Activated CD4-positive, alpha-beta memory T cell treated with anti-CD3 and anti-CD28 coated beads, Interleukin-2, amount 10 ng/mL, durations not matched to agents 7 days and 5 days (primary cell): ENCODE results near the gene EIF6. TPM values are rescaled to one million over a fixed set of nuclear protein-coding genes. Genes with fewer than 3 reads are reported as not detected.
A peak's percentile ranks its signal among the peaks of the same experiment; 100 is the strongest.
"Not testable (repeated sequence)": the region's sequence is repeated elsewhere in the genome, so short reads cannot be mapped to it uniquely, and the experiment has no call there.

Source experiments
- CTCF ChIA-PET: fragments of 350-600 bp; sonication (Branson Sonifier 250); formaldehyde crosslinking; loops from one replicate; lab custom pipeline; 2021; ENCODE audit warnings: antibody characterized with exemption, inconsistent platforms; lab: Charles Lee
- POLR2A ChIA-PET: fragments of 350-600 bp; sonication (Branson Sonifier 250); formaldehyde crosslinking; loops from one replicate; lab custom pipeline; 2021; ENCODE audit warnings: antibody characterized with exemption; lab: Charles Lee
- DNase-seq: peaks from one replicate; pipeline ENCODE4 v3.0.0-alpha.2; 2020
- H3K27ac Mint-ChIP-seq: one replicate; pipeline ENCODE4 v1.8.0; 2021; ENCODE audit warnings: mild to moderate bottlenecking, mixed read lengths
- H3K27me3 Mint-ChIP-seq: one replicate; pipeline ENCODE4 v1.8.0; 2021; ENCODE audit warnings: mixed read lengths
- H3K36me3 Mint-ChIP-seq: one replicate; pipeline ENCODE4 v1.8.0; 2021; ENCODE audit warnings: low read depth, mixed read lengths
- H3K4me1 Mint-ChIP-seq: one replicate; pipeline ENCODE4 v1.8.0; 2021; ENCODE audit warnings: mixed read lengths
- H3K4me3 Mint-ChIP-seq: one replicate; pipeline ENCODE4 v1.8.0; 2021; ENCODE audit warnings: mild to moderate bottlenecking, mixed read lengths
- H3K9me3 Mint-ChIP-seq: one replicate; pipeline ENCODE4 v1.8.0; 2021; ENCODE audit warnings: mixed read lengths
- total RNA-seq, 2 experiments: library from RNA; stranded (reverse); gene quantifications; one replicate each; pipeline ENCODE4 v1.2.3, GENCODE V29; 2021

Gene EIF6
- total RNA-seq, 2 experiments from 2014 or later, result 86.1 to 91.3 TPM

DNA sequence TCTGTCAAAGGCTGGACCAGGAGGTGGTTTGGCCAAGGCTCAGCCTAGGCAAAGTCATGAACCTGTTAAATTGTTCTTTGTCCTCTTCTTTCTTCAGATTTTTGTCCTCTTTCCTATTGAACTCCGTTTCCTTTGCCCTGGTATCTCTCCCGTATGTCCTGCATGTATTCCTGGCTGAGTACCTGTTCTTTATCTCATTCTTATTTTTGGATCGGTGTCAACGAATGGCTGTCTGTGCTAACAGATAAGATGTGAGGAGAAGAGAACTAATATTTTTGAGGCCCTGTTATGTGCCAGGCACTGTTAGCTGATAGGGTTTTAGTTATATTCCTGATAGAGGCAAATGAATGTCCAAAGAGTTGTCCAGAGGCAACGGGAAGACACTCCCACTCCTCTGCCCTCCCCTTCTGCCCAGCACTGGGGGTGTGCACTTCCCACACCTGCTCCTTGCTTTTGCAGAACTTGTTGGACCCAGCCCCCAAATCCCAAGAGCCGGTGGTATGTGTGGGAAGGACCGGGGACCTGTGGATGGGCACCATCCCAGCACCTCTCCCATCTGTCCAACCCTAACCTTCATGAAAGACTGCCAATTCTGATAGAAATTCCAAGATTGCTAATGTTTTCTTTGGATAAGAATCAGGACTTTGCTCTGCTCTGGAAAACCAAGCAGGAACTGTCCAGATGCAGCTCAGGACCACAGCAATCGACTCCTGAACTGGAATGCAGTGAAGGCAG lies 27.2 kb downstream of the EIF6 start:
- ChIA-PET POLR2A (no interaction called here), CTCF (interaction anchor here (1.2 kb wide), 1 partner anchor 21 kb away, joined by 3 read pairs; the partner anchor contains the start of gene MMP24OS)
- Mint-ChIP-seq H3K9me3 (no peaks in the 10 kb centered on the region), H3K4me3 (no peak overlapping the region), H3K27ac (no peak overlapping the region), H3K27me3 (no peaks in the 10 kb centered on the region), H3K36me3 (no peaks in the 10 kb centered on the region), H3K4me1 (peaks cover 8% of the 10 kb centered on the region)
- DNase-seq, result no peak

DNA sequence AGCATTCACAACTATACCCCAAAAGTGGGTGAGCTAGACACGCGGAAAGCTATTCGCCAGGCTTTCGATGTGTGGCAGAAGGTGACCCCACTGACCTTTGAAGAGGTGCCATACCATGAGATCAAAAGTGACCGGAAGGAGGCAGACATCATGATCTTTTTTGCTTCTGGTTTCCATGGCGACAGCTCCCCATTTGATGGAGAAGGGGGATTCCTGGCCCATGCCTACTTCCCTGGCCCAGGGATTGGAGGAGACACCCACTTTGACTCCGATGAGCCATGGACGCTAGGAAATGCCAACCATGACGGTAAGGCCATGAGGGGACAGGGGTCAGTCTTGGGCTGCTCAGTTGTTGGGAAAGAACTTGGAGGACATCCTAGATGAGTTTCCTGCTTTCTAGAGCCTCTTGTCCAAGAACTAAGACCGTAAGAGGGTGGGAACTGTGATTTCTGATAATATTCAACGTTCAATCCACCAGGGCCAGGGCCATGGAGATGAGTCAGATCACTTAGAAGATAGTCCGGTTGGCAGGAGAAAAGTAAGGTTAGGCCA lies 30.0 kb downstream of the EIF6 start:
- ChIA-PET POLR2A (interaction anchor here (1.3 kb wide), 1 partner anchor 15 kb away, joined by 4 read pairs; no protein-coding TSS in a partner anchor), CTCF (interaction anchor here (0.9 to 1.0 kb wide), 2 partner anchors 11 to 49 kb away, joined by 3 to 4 read pairs; no protein-coding TSS in a partner anchor)
- no peak overlapping the region for H3K4me3 Mint-ChIP-seq
- peaks cover 28% of the 10 kb centered on the region for H3K4me1 Mint-ChIP-seq
- H3K9me3 Mint-ChIP-seq, result no peaks in the 10 kb centered on the region
- H3K36me3 Mint-ChIP-seq, result no peaks in the 10 kb centered on the region
- H3K27ac Mint-ChIP-seq, result no peak overlapping the region
- no peak for DNase-seq
- no peaks in the 10 kb centered on the region for H3K27me3 Mint-ChIP-seq

DNA sequence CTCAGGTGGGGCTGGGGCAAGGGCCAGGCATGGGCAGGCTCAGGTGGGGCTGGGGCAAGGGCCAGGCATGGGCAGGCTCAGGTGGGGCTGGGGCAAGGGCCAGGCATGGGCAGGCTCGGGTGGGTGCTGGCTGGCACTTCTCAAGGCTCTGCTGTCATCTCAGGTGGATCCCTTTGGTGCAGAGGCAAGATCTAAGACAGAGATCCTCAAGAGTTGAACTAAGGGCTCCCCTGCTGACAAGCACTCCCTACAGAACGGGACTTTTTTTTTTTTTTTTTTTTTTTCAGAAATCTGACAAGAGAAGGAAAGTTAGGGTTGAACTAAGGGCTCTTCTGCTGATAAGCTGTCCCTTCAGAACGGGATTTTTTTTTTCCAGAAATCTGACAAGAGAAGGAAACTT lies 31.6 kb downstream of the EIF6 start:
- Mint-ChIP-seq H3K4me1 (peaks cover 28% of the 10 kb centered on the region), H3K27ac (peak overlapping the region; percentile 26), H3K27me3 (no peaks in the 10 kb centered on the region), H3K9me3 (no peaks in the 10 kb centered on the region), H3K36me3 (no peaks in the 10 kb centered on the region), H3K4me3 (no peak overlapping the region)
- POLR2A ChIA-PET, result interaction anchor here (1.3 kb wide), 1 partner anchor 16 kb away, joined by 4 read pairs; no protein-coding TSS in a partner anchor
- no peak for DNase-seq
- CTCF ChIA-PET, result no interaction called here

DNA sequence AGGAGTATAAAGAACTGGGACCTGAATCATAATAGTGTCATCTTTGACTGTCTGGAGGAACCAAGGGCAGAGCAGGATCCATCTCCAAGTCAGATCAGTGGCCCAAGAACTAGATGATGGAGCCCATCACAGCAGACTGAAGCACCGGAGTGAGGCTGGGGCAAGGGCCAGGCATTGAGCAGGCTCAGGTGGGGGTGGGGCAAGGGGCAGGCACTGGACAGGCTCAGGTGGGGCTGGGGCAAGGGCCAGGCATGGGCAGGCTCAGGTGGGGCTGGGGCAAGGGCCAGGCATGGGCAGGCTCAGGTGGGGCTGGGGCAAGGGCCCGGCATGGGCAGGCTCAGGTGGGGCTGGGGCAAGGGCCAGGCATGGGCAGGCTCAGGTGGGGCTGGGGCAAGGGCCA lies 32.0 kb downstream of the EIF6 start:
- POLR2A ChIA-PET, result interaction anchor here (0.7 to 1.9 kb wide), 4 partner anchors 25 to 702 kb away, joined by 3 to 8 read pairs (median 4); partner anchors contain the start of genes EIF6, MMP24OS and SCAND1

DNA sequence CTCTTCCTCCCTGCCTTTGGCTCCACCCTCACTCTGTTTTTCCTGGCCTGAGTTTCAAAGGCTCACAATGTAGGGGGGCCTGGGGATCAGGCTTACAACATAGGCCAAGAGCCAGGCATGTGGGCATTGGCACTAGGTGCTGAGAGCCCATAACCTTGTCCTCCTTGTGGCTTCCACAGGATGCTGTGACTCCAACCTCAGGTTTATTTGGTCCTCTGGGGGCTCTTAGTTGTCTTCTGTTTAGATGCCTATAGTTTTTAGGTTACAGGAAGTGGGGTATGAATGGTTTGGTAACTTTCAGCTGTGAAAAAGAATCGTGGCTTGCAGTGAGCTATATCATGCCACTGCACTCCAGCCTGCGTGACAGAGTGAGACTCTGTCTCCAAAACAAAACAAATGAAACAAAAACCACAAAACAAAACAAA lies 32.5 kb downstream of the EIF6 start:
- Mint-ChIP-seq H3K36me3 (no peaks in the 10 kb centered on the region), H3K9me3 (no peaks in the 10 kb centered on the region), H3K4me1 (peaks cover 28% of the 10 kb centered on the region), H3K27me3 (no peaks in the 10 kb centered on the region), H3K4me3 (peak overlapping the region; percentile 53), H3K27ac (peak overlapping the region; percentile 99)
- POLR2A ChIA-PET, result interaction anchor here (0.7 to 1.9 kb wide), 4 partner anchors 25 to 702 kb away, joined by 3 to 8 read pairs (median 4); partner anchors contain the start of genes EIF6, MMP24OS and SCAND1
- DNase-seq, result peak; percentile 66
- CTCF ChIA-PET, result interaction anchor here (0.5 to 0.9 kb wide), 5 partner anchors 17 to 417 kb away, joined by 3 to 6 read pairs (median 3); no protein-coding TSS in a partner anchor

More for the DNA sequence above, 32.0 kb downstream of the EIF6 start:
- not testable (repeated sequence) for H3K9me3 Mint-ChIP-seq, H3K27me3 Mint-ChIP-seq, DNase-seq, H3K36me3 Mint-ChIP-seq
- Mint-ChIP-seq H3K27ac (peak overlapping the region; percentile 99), H3K4me3 (peak overlapping the region; percentile 53), H3K4me1 (peaks cover 28% of the 10 kb centered on the region)
- CTCF ChIA-PET, result interaction anchor here (0.6 to 0.9 kb wide), 3 partner anchors 16 to 163 kb away, joined by 3 to 6 read pairs (median 3); no protein-coding TSS in a partner anchor

DNA sequence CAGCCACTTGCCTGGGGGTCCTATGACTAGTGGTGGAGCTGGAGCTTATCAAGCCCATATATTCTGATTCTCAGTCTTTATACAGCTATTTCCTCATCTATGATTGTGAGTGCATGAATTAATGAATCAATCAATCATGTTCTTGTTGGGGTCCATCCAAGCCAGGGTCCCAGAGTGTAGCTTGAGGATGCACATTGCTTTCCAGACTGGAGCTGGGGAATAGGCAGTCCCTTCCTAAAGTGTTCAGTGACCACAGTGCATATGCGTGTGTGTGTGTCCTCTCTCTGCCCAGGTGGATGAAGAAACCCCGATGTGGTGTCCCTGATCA lies 33.0 kb downstream of the EIF6 start:
- POLR2A ChIA-PET, result interaction anchor here (1.1 to 1.9 kb wide), 3 partner anchors 26 to 46 kb away, joined by 3 to 8 read pairs (median 4); partner anchors contain the start of genes EIF6 and MMP24OS
- peaks cover 28% of the 10 kb centered on the region for H3K4me1 Mint-ChIP-seq
- H3K27me3 Mint-ChIP-seq, result no peaks in the 10 kb centered on the region
- CTCF ChIA-PET, result interaction anchor here (0.5 to 0.8 kb wide), 3 partner anchors 43 to 416 kb away, joined by 3 to 4 read pairs (median 3); no protein-coding TSS in a partner anchor
- H3K9me3 Mint-ChIP-seq, result no peaks in the 10 kb centered on the region
- peak overlapping the region; percentile 12 for H3K4me3 Mint-ChIP-seq
- DNase-seq, result no peak
- H3K27ac Mint-ChIP-seq, result peak overlapping the region; percentile 99
- no peaks in the 10 kb centered on the region for H3K36me3 Mint-ChIP-seq

DNA sequence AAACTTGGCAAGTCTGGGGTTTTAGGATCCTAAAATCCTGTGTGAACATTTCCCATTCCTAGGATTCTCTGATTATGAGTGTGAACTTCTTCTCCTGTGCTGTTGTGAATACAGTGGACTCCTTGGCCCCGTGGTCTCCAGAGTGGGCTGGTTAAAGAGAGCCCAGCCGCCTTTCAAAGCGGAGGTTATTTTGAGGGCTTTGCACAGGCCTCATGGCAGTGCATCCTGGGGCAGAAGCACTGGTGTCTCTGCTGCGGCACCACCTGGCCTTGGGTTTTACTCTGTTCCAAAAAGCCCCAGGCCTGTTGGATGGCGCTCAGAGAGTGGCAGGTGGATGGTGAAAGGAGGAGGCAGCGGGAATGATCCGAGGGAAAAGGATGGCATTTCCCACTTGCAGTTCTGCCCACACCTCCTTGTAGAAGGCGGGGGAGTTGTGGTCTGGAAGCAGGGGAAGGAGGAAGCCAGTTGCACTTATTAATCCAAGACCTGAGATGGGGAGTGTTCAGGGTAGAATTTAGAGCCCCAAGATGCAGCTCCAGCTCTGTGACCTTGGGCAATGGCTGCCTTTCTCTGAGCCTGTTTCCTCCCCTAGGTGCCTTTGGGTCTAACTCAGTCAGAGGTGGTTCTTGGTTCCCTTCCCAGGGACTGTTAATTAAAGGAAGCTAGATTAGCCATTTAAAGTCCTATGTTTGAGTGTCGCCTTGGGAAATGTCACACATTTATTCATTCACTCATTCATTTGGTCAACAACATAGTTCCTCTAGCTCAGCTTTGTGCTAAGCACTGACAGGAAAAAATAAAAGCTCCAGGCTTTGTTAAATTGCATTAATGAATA lies 35.7 kb downstream of the EIF6 start:
- Mint-ChIP-seq H3K4me3 (no peak overlapping the region), H3K36me3 (no peaks in the 10 kb centered on the region), H3K27me3 (no peaks in the 10 kb centered on the region), H3K27ac (no peak overlapping the region), H3K4me1 (peaks cover 28% of the 10 kb centered on the region), H3K9me3 (no peaks in the 10 kb centered on the region)
- DNase-seq, result no peak
- ChIA-PET POLR2A (no interaction called here), CTCF (interaction anchor here (0.8 to 1.4 kb wide), 3 partner anchors 20 to 152 kb away, joined by 3 to 4 read pairs (median 3); no protein-coding TSS in a partner anchor)

DNA sequence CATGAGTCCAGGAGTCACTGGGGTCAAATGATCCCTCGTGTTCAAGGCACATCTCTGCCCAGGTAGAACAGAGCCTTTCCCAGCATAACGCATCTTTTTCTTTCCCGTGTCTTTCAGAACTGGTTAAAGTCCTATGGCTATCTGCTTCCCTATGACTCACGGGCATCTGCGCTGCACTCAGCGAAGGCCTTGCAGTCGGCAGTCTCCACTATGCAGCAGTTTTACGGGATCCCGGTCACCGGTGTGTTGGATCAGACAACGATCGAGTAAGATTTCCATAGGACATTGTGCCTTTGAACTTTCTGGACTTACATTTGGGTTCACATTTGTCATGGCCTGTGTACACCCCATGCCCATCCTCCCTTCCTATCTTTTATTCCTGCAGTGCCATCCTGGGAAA lies 37.8 kb downstream of the EIF6 start:
- Mint-ChIP-seq H3K4me3 (no peak overlapping the region), H3K4me1 (peaks cover 14% of the 10 kb centered on the region), H3K27ac (no peak overlapping the region), H3K36me3 (no peaks in the 10 kb centered on the region), H3K27me3 (no peaks in the 10 kb centered on the region), H3K9me3 (no peaks in the 10 kb centered on the region)
- CTCF ChIA-PET, result interaction anchor here (1.3 kb wide), 1 partner anchor 23 kb away, joined by 3 read pairs; no protein-coding TSS in a partner anchor
- DNase-seq, result no peak
- POLR2A ChIA-PET, result no interaction called here

DNA sequence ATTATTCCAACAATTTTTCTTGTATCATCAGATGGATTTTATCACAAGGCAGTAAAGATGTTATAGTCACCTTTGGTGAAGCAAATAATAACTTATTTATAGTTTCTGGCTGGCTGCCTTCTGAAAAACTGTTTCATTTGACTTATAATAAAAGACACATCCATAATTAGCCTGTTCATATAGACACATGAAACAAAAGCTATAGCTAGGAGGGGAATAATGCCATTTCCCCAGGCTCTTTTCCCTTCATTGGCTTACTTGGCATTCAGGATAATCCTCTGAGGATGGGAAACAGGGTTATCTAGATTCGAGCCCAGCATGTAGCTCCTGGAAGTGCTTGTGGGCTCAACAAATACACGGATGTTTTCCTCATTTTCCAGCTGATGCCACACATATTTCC lies 40.6 kb downstream of the EIF6 start:
- Mint-ChIP-seq H3K4me1 (no peaks in the 10 kb centered on the region), H3K27ac (no peak overlapping the region), H3K9me3 (no peaks in the 10 kb centered on the region), H3K36me3 (no peaks in the 10 kb centered on the region), H3K4me3 (no peak overlapping the region), H3K27me3 (peaks cover 4% of the 10 kb centered on the region)
- DNase-seq, result no peak
- POLR2A ChIA-PET, result no interaction called here
- CTCF ChIA-PET, result interaction anchor here (1.0 kb wide), 1 partner anchor 99 kb away, joined by 3 read pairs; no protein-coding TSS in a partner anchor

DNA sequence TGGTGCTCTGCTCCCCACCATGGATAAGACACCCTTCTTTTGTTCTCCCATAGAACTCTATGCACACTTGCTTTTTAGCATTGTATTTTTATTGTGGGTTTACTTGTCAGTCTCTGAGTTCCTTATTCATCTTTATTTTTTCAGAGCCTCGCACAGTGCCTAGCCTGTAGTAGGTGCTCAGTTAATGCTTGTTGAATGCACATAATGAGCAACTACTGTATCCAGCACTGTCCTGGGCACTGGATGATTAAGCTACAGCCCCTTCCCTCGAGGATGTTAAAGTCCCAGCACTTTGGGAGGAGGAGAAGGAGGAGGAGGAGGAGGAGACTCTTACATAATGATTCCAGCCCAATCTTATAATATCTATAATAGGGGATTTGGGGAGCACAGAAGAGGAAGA lies 41.3 kb downstream of the EIF6 start:
- DNase-seq, result no peak
- Mint-ChIP-seq H3K9me3 (no peaks in the 10 kb centered on the region), H3K4me1 (peaks cover 3% of the 10 kb centered on the region), H3K27ac (no peak overlapping the region), H3K4me3 (no peak overlapping the region), H3K36me3 (no peaks in the 10 kb centered on the region), H3K27me3 (peaks cover 6% of the 10 kb centered on the region)
- ChIA-PET POLR2A (no interaction called here), CTCF (no interaction called here)

DNA sequence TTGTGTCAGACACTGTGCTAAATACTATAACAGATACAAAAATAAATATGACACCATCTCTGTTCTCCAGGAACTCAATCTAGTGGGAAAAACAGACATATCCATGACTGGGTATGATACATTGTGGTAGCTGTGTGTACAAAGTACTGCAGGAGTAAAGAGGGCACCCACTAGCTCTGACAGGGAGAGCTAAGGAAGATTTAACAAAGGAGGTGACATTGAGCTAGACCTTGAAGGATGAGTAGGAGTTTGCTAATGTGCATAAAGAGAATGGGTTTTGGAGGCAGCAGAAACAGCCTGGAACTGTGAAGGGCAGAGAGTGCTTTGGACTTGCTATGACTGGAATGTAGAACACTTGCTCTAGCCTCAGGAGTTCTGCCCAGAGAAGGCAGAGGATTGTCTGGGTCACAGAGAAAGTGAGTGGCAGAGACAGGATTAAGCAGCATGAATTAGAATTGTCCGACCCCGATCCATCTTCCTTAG lies 43.7 kb downstream of the EIF6 start:
- no peak for DNase-seq
- Mint-ChIP-seq H3K4me3 (no peak overlapping the region), H3K4me1 (peaks cover 3% of the 10 kb centered on the region), H3K27me3 (peaks cover 6% of the 10 kb centered on the region), H3K27ac (no peak overlapping the region), H3K36me3 (no peaks in the 10 kb centered on the region), H3K9me3 (no peaks in the 10 kb centered on the region)
- ChIA-PET CTCF (no interaction called here), POLR2A (no interaction called here)

DNA sequence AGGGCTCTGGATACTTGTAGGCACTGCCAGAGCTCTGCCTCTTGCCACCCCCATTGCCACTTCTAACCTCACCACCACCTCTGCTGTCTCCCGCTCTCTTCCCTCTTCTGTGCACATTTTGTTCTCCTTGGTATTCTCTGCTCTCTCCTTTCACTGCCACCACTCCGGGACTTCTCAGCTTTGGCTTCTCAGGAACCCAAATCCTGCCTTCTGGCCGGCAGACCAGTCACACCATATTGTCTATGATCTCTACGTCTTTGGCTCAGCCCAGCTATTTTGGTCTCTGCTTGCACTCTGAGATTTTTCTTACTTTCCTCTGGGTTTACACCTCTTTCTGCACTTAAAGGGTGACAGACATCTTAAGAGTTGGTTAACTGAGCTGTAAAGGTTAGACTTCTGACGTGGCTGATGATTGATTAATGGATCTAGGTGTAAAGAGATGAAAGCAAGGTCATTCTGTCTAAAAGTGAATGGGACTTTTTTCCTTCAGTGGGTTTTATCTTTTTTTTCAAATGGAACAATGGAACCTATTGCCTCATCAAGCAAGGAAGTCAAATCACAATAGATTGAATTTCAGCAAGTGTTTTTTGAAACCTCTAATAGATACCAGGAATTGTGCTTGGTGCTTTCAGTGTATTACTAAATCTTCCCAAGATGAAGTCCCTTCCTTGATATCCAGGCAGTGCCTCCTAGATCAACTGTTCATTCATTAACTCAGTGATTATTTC lies 44.3 kb downstream of the EIF6 start:
- H3K4me1 Mint-ChIP-seq, result peaks cover 3% of the 10 kb centered on the region
- DNase-seq, result no peak
- H3K27me3 Mint-ChIP-seq, result peaks cover 6% of the 10 kb centered on the region
- H3K9me3 Mint-ChIP-seq, result no peaks in the 10 kb centered on the region
- H3K36me3 Mint-ChIP-seq, result peaks cover 2% of the 10 kb centered on the region
- H3K27ac Mint-ChIP-seq, result no peak overlapping the region
- no peak overlapping the region for H3K4me3 Mint-ChIP-seq
- ChIA-PET POLR2A (no interaction called here), CTCF (no interaction called here)
